Spleen (tissue), 11 donors: Measurements from ENCODE around the gene CHD2. TPM values are rescaled to one million over a fixed set of nuclear protein-coding genes. Genes with fewer than 3 reads are reported as not detected.

Experiments used
- DNase-seq: peaks from one replicate; pipeline ENCODE4 v3.0.0-alpha.2; 2020
- H3K27ac ChIP-seq, 8 donors: fragments of 200-600 bp; sonication (generic) in 7 of 8; 1 replicate in 4 of 8; 2 replicates in 4 of 8; pipeline versions ENCODE4 v1.5.0 to v1.8.0; 2016 to 2021; ENCODE audit warnings: inconsistent platforms in 4 of 8, mild to moderate bottlenecking in 4 of 8, moderate library complexity in 1 of 8
- H3K27me3 ChIP-seq, 7 donors: fragments of 200-600 bp; sonication (generic) in 6 of 7; replicated peaks in 1 of 7; 1 replicate in 4 of 7; 2 replicates in 3 of 7; pipeline versions ENCODE4 v1.5.0 to v1.8.0; 2016 to 2021; ENCODE audit warnings: inconsistent platforms in 3 of 7, mild to moderate bottlenecking in 1 of 7
- H3K36me3 ChIP-seq, 6 donors: fragments of 200-600 bp; sonication (generic) in 5 of 6; 1 replicate in 4 of 6; 2 replicates in 2 of 6; pipeline versions ENCODE4 v1.5.0 to v1.8.0; 2016 to 2021; ENCODE audit warnings: inconsistent platforms in 2 of 6
- H3K4me1 ChIP-seq, 6 donors: fragments of 200-600 bp; sonication (generic) in 5 of 6; 1 replicate in 3 of 6; 2 replicates in 3 of 6; pipeline versions ENCODE4 v1.5.0 to v1.8.0; 2016 to 2021; ENCODE audit warnings: inconsistent platforms in 3 of 6
- H3K4me3 ChIP-seq, 8 donors: fragments of 200-600 bp; sonication (generic) in 7 of 8; 1 replicate in 4 of 8; 2 replicates in 4 of 8; pipeline versions ENCODE4 v1.5.0 to v1.8.0; 2016 to 2021; ENCODE audit warnings: inconsistent platforms in 4 of 8, mild to moderate bottlenecking in 4 of 8, moderate library complexity in 2 of 8
- H3K9me3 ChIP-seq, 8 donors: fragments of 200-600 bp; sonication (generic) in 7 of 8; 1 replicate in 4 of 8; 2 replicates in 4 of 8; pipeline versions ENCODE4 v1.5.0 to v1.8.0; 2016 to 2021; ENCODE audit warnings: inconsistent platforms in 4 of 8
- POLR2A ChIP-seq, 3 donors: fragments of 450-650 bp; IDR thresholded peaks; one replicate each; pipeline ENCODE4 v1.5.1; 2017; ENCODE audit warnings: antibody characterized with exemption in 3 of 3, mild to moderate bottlenecking in 1 of 3
- POLR2AphosphoS5 ChIP-seq, 3 donors: sonication (generic); formaldehyde crosslinking; IDR thresholded peaks; one replicate each; pipeline ENCODE4 v1.5.1; 2017; ENCODE audit warnings: antibody characterized with exemption in 3 of 3
- WGBS, 5 donors: extraction: QIAGEN DNeasy Blood & Tissue Kit in 3 of 5; methylation state at CpG; one replicate each; pipeline versions ENCODE4 v1.1.5 to v1.1.7; 2013 to 2018; 5-methylcytosine and 5-hydroxymethylcytosine counted together
- intact Hi-C: fragments of 100-400 bp; cut with DNase I; formaldehyde crosslinking; loops from one replicate; pipeline ENCODE4 v1.15.0; 2023; ENCODE audit warnings: low total_unique reads
- polyA plus RNA-seq, 3 donors: library from polyadenylated mRNA; stranded (reverse); fragments of 200-250 nt; gene quantifications; one replicate each; pipeline ENCODE4 v1.2.1, GENCODE V29; 2013
- total RNA-seq, 7 donors: library from RNA; depleted of rRNA in 3 of 7; stranded (reverse); fragments of >200 nt in 3 of 7; fragmentation: NEBNext Ultra II Directional in 4 of 7; extraction: Animal tissue kit (Norgen Biotek cat#: 25700) in 4 of 7; gene quantifications; one replicate each; pipeline versions ENCODE4 v1.1.0 to v1.2.1, GENCODE V29; 2016 to 2021
- TF ChIP-seq, protein P1 (sequence below), 11 experiments: fragments of 200-600 bp in 7 of 11; fragments of 450-650 bp in 4 of 11; sonication (generic) in 4 of 11; IDR thresholded peaks in 8 of 11; conservative IDR thresholded peaks in 3 of 11; 1 replicate in 7 of 11; 2 replicates in 4 of 11; pipeline versions ENCODE4 v1.4.0 to v1.8.0; 2016 to 2021; ENCODE audit warnings: antibody characterized with exemption in 11 of 11, inconsistent platforms in 4 of 11, mild to moderate bottlenecking in 1 of 11
- donor health status: healthy with polysubstance abuse.
- donor health status: DM: no; HTN: no; CAD: no; lungs with moderate emphysema.
- donor health status: DM: no; HTN: no; CAD: no.
- donor health status: Bipolar disorder and iron deficiency.
- donor health status: healthy.
- donor health status: DM: no; HTN: no; CAD: no.
- donor health status: DM: yes; HTN: yes; CAD: no.

Gene CHD2
- total and polyA plus RNA-seq, 10 donors: 37.3 to 232 (median 170) TPM

GRCh38 chr15:93025625-93025982, 125.5 kb downstream of the CHD2 start:
- WGBS, 5 donors: 26 to 46% (median 30%) methylated on average over 1 of the region's 1 CpG
- Histone ChIP-seq H3K4me3 (peak overlapping the region in 1 of 8 donors; percentile 28), H3K27ac (peak overlapping the region in 7 of 8 donors; percentile 72 to 95 (median 85)), H3K36me3 (peaks cover 0 to 77% (median 62%) of the 10 kb centered on the region in 6 donors), H3K4me1 (peaks cover 3 to 96% (median 56%) of the 10 kb centered on the region in 6 donors), H3K27me3 (no peaks in the 10 kb centered on the region), H3K9me3 (no peaks in the 10 kb centered on the region)
- intact Hi-C loops: no loop called here
- TF ChIP-seq, protein P1, sequence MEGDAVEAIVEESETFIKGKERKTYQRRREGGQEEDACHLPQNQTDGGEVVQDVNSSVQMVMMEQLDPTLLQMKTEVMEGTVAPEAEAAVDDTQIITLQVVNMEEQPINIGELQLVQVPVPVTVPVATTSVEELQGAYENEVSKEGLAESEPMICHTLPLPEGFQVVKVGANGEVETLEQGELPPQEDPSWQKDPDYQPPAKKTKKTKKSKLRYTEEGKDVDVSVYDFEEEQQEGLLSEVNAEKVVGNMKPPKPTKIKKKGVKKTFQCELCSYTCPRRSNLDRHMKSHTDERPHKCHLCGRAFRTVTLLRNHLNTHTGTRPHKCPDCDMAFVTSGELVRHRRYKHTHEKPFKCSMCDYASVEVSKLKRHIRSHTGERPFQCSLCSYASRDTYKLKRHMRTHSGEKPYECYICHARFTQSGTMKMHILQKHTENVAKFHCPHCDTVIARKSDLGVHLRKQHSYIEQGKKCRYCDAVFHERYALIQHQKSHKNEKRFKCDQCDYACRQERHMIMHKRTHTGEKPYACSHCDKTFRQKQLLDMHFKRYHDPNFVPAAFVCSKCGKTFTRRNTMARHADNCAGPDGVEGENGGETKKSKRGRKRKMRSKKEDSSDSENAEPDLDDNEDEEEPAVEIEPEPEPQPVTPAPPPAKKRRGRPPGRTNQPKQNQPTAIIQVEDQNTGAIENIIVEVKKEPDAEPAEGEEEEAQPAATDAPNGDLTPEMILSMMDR (IDR thresholded peaks at IDR 0.05 in 8 of 11, conservative IDR thresholded peaks at IDR 0.05 in 3 of 11): no peak
- TF ChIP-seq POLR2AphosphoS5 (IDR thresholded peaks at IDR 0.05) (peak in 1 of 3 donors; percentile 35), POLR2A (IDR thresholded peaks at IDR 0.05) (no peak)
- DNase-seq: no peak

- 60 to 93% (median 79%) methylated on average over 7 to 9 of the region's 9 CpGs for WGBS, 5 donors
- intact Hi-C loops: no loop called here
- no peaks in the 10 kb centered on the region for H3K9me3 ChIP-seq
- peak overlapping the region in 1 of 8 donors; percentile 28 for H3K4me3 ChIP-seq
- DNase-seq: peak; percentile 81
- H3K27ac ChIP-seq: peak overlapping the region in 7 of 8 donors; percentile 72 to 95 (median 85)
- TF ChIP-seq POLR2AphosphoS5 (IDR thresholded peaks at IDR 0.05): peak; percentile 52 to 72 (median 64)
- TF ChIP-seq, protein P1 (IDR thresholded peaks at IDR 0.05 in 8 of 11, conservative IDR thresholded peaks at IDR 0.05 in 3 of 11): no peak
- peaks cover 0 to 69% (median 54%) of the 10 kb centered on the region in 6 donors for H3K36me3 ChIP-seq
- H3K27me3 ChIP-seq: peaks cover 0 to 4% (median 0%) of the 10 kb centered on the region in 7 donors
- peaks cover 6 to 93% (median 57%) of the 10 kb centered on the region in 6 donors for H3K4me1 ChIP-seq
These were observed 126.3 kb downstream of the CHD2 start for GRCh38 chr15:93026380-93026817.

DNA sequence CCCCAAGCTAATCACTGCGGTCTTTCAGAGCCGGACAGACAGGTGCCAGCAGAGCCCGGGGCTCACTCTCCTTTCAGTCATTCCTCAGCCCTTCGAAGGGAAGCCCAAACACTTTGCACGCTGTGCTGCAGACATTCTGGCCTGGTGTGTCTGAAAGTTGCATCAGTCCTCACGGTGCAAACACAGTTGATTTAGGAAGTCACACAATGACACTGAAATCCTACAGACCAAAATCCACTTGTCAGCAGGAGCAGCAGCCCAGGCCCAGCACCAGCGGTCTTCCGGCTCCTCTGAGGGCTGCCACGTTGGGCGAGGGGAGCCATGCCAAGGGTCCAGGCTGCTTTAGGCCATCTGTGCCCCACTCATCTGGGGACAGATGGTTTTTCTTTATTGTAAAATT, 127.3 kb downstream of the CHD2 start:
- peak overlapping the region in 1 of 8 donors; percentile 28 for H3K4me3 ChIP-seq
- intact Hi-C loops: no loop called here
- peak overlapping the region in 7 of 8 donors; percentile 72 to 95 (median 85) for H3K27ac ChIP-seq
- no peaks in the 10 kb centered on the region for H3K9me3 ChIP-seq
- DNase-seq: peak; percentile 84
- peaks cover 0 to 59% (median 45%) of the 10 kb centered on the region in 6 donors for H3K36me3 ChIP-seq
- peaks cover 0 to 4% (median 0%) of the 10 kb centered on the region in 7 donors for H3K27me3 ChIP-seq
- TF ChIP-seq POLR2AphosphoS5 (IDR thresholded peaks at IDR 0.05) (peak; percentile 47 to 78 (median 74)), POLR2A (IDR thresholded peaks at IDR 0.05) (no peak)
- TF ChIP-seq, protein P1 (IDR thresholded peaks at IDR 0.05 in 8 of 11, conservative IDR thresholded peaks at IDR 0.05 in 3 of 11): no peak
- H3K4me1 ChIP-seq: peaks cover 6 to 85% (median 55%) of the 10 kb centered on the region in 6 donors
- 64 to 86% (median 78%) methylated on average over 6 to 10 of the region's 10 CpGs for whole genome bisulfite sequencing, 5 donors

DNA sequence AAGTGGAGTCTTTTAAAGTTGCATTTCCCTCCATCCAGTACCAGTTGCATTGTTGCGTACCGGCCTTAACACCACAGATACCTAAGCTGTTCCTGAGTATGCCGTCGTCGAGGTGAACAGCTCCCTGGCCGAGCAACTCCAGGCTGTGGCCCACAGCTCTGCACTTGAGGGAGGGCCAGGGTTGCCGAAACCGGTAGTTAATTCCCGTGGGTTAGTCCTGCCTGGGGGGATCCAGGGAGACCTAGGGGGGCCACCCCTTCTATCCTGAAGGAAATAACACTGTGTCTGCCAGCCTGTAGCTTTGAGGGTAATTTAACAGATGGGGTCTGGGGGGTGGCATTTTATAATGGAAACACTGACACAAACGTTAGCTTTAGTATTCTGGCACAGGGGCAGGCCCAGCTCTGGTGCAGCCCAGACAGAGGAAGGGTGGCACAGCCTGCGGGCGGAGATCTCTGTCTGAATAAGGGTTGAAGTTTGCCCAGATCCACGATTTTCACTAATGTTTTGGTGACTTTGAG, 128.0 kb downstream of the CHD2 start:
- Histone ChIP-seq H3K4me1 (peaks cover 6 to 78% (median 54%) of the 10 kb centered on the region in 6 donors), H3K27me3 (peaks cover 0 to 4% (median 0%) of the 10 kb centered on the region in 7 donors), H3K36me3 (peaks cover 0 to 51% (median 37%) of the 10 kb centered on the region in 6 donors), H3K9me3 (no peaks in the 10 kb centered on the region), H3K27ac (peak overlapping the region in 7 of 8 donors; percentile 80 to 95 (median 85)), H3K4me3 (peak overlapping the region in 1 of 8 donors; percentile 37)
- no peak for DNase-seq
- no peak for TF ChIP-seq POLR2A (IDR thresholded peaks at IDR 0.05)
- TF ChIP-seq, protein P1 (IDR thresholded peaks at IDR 0.05 in 8 of 11, conservative IDR thresholded peaks at IDR 0.05 in 3 of 11): no peak
- no peak for TF ChIP-seq POLR2AphosphoS5 (IDR thresholded peaks at IDR 0.05)
- intact Hi-C loops: no loop called here
- 73 to 88% (median 81%) methylated on average over 13 of the region's 13 CpGs for WGBS, 5 donors
